Immature natural killer cell (primary cell): Measurements from ENCODE around the gene FTH1. TPM values are rescaled to one million over a fixed set of nuclear protein-coding genes. Genes with fewer than 3 reads are reported as not detected.
"Not testable (repeated sequence)": the region's sequence is repeated elsewhere in the genome, so short reads cannot be mapped to it uniquely, and the experiment has no call there.

Source experiments
- DNase-seq, 3 donors: peaks; one replicate each; pipeline ENCODE4 v3.0.0; 2022; ENCODE audit warnings: mixed read lengths in 1 of 3
- H3K27ac Mint-ChIP-seq, 6 donors: one replicate each; pipeline ENCODE4 v1.8.0; 2020; ENCODE audit warnings: mixed read lengths in 6 of 6, mild to moderate bottlenecking in 5 of 6, inconsistent platforms in 4 of 6, moderate library complexity in 3 of 6
- H3K27me3 Mint-ChIP-seq, 3 donors: one replicate each; pipeline ENCODE4 v1.8.0; 2020 to 2021; ENCODE audit warnings: low read depth in 3 of 3, mild to moderate bottlenecking in 3 of 3, mixed read lengths in 3 of 3, moderate library complexity in 3 of 3, inconsistent platforms in 1 of 3
- H3K36me3 Mint-ChIP-seq, 3 donors: one replicate each; pipeline ENCODE4 v1.8.0; 2020; ENCODE audit warnings: mixed read lengths in 3 of 3, inconsistent platforms in 2 of 3, mild to moderate bottlenecking in 2 of 3
- H3K4me1 Mint-ChIP-seq, 2 donors: one replicate each; pipeline ENCODE4 v1.8.0; 2020; ENCODE audit warnings: inconsistent platforms in 2 of 2, mild to moderate bottlenecking in 2 of 2, mixed read lengths in 2 of 2, moderate library complexity in 1 of 2
- H3K4me3 Mint-ChIP-seq, 5 donors: one replicate each; pipeline ENCODE4 v1.8.0; 2020; ENCODE audit warnings: mild to moderate bottlenecking in 5 of 5, mixed read lengths in 5 of 5, inconsistent platforms in 3 of 5, moderate library complexity in 3 of 5
- H3K9me3 Mint-ChIP-seq, 6 donors: one replicate each; pipeline ENCODE4 v1.8.0; 2020; ENCODE audit warnings: mild to moderate bottlenecking in 6 of 6, mixed read lengths in 6 of 6, inconsistent platforms in 4 of 6, moderate library complexity in 3 of 6
- polyA plus RNA-seq, 3 donors: library from polyadenylated mRNA; unstranded; fragments of 300-500 nt; fragmentation: Illumina TruSeq; gene quantifications; one replicate each; pipeline ENCODE4 v1.2.3, GENCODE V29; 2021

FTH1 gene
- 1,000 to 10,000 TPM; 1,906 to 2,262 (median 2,182) TPM for polyA plus RNA-seq

DNA sequence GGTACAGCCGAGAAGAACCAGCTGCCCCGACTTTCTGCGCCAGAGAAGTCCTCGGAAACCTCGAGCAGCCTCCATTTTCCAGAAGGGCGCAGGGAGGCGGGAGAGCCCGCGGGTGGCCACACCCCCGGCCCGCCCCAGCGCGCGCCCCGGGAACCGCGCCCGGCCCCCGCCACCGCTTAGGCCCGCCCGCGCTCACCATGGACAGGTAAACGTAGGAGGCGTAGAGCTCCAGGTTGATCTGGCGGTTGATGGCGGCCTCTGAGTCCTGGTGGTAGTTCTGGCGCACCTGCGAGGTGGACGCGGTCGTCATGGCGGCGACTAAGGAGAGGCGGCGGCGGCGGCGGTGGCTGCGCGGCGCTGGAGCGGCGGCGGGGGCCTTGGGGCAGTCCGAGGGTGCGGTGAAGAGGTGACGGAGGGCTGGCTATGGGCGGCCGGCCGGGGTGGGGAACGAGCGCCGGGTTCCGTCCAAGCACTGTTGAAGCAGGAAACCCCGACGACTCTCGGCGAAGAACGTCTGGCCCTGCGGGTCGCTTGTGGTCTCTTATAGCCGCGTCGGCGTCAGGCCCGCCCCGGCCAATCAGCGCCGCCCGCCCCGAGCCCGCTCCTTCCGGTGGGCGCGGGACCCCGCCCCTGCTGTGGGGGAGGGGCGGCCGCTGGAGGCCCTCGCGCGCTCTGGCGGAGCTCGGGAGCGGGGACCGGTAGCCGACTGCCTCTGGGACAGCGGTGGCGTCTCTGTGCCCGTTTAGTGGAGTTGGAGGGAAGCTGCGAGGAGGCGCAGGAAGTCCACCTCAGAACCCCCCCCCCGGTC, at the start of gene FTH1:
Gene FTH1, minus strand, starts transcription at position 519 of the 808 bp plus-strand sequence. Its CDS starts 209 bp downstream, at position 310.
- Mint-ChIP-seq H3K36me3 (peaks cover 19 to 23% (median 21%) of the 10 kb centered on the region in 3 donors), H3K9me3 (no peaks in the 10 kb centered on the region), H3K4me3 (peak within 1 kb of the TSS; percentile 93 to 95 (median 93)), H3K27me3 (peaks cover 41 to 49% (median 47%) of the 10 kb centered on the region in 3 donors), H3K27ac (peak within 1 kb of the TSS; percentile 93 to 98 (median 95)), H3K4me1 (peaks cover 50 to 60% of the 10 kb centered on the region in 2 donors)
- peak; percentile 91 to 94 (median 93) for DNase-seq

DNA sequence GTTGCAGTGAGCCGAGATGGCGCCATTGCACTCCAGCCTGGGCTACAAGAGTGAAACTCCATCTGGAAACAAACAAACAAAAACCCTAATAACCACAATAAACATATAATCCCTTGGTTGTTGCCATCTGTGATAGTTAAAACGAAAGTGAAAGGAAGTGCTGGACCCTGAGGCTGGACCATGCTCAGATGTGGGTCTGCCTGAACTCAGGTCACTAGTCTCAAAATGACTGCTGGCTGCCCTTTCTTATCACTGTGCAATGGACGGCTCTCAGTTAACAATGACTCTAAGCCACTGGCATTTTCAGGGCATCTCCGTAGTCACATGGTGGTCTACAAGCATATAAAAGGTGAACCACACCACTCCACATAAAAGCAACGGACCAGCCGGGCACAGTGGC, 48.2 kb upstream of the FTH1 start:
- DNase-seq: no peak
- Mint-ChIP-seq H3K36me3 (no peaks in the 10 kb centered on the region), H3K4me1 (peaks cover 0 to 5% of the 10 kb centered on the region in 2 donors), H3K9me3 (no peaks in the 10 kb centered on the region), H3K4me3 (no peak overlapping the region), H3K27me3 (peaks cover 0 to 9% (median 2%) of the 10 kb centered on the region in 3 donors), H3K27ac (peak overlapping the region in 4 of 6 donors; percentile 10 to 77 (median 30))

DNA sequence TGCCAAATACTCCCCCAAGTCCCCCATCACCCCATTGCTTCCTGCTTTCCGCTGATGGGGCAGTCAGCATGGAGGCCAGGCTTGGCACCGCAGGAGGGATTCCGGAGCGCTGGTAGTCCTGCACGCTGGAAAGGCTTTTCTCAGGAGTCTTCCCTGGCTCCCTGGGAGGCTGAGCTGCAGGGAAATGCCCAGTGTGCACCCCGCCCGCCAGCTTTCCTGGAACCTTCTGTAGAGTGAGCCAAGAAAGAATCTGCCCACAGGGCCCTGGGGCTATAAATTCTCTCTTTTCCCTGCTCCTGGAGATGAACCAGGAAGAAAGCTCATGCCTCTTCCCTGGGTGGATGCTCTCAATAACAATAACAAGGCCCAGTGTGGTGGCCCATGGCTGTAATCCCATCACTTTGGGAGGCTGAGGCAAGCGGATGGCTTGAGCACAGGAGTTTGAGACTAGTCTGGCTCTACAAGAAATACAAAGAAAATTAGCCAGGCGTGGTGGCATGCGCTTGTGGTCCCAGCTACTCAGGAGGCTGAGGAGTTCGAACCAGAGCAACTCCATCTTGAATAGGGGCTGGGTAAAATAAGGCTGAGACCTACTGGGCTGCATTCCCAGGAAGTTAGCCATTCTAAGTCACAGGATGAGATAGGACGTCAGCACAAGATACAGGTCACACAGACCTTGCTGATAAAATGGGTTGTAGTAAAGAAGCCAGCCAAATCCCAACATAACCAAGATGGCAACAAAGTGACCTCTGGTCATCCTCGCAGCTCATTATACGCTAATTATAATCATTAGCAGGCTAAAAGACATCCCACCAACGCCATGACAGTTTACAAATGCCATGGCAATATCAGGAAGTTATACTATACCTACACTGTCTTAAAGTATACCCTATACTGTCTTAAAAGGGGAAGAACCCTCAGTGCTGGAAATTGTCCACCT, 46.4 kb upstream of the FTH1 start:
- Mint-ChIP-seq H3K9me3 (no peaks in the 10 kb centered on the region), H3K4me1 (peaks cover 0 to 5% of the 10 kb centered on the region in 2 donors), H3K27ac (no peak overlapping the region), H3K36me3 (no peaks in the 10 kb centered on the region), H3K4me3 (no peak overlapping the region), H3K27me3 (peaks cover 0 to 9% (median 2%) of the 10 kb centered on the region in 3 donors)
- no peak for DNase-seq

DNA sequence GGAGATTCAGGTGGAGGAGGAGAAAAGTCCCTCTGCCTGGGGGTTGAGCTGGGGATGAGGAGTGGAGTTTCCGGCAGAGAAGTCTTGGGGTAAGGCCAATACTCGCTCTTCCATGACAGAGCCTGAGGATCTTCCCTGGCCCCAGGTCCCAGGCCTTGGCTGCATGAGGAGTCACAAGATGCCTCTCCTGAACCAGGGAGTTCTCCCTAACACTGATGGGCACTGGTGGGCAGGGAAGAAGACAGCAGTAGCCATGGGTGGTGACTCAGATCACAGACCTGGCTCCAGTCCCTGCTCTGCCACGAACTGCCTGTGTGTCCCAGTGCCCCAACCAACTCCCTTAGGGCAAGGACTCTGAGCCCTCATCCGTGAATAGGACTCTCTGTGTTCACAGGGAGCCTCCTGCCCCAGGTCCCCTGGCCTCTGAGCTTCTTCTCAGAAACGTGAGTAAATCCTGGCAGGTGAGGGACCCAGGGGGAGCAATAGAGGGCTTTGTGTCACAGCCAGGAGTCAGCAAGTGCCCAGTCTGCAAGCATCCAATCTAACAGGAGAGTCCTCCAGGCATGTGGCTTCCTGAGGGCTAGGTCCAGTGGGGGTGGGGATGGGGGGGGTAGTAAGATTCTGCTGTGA, 45.5 kb upstream of the FTH1 start:
- Mint-ChIP-seq H3K4me3 (no peak overlapping the region), H3K4me1 (peaks cover 0 to 5% of the 10 kb centered on the region in 2 donors), H3K27me3 (peaks cover 0 to 5% (median 2%) of the 10 kb centered on the region in 3 donors), H3K36me3 (no peaks in the 10 kb centered on the region), H3K9me3 (no peaks in the 10 kb centered on the region), H3K27ac (peak overlapping the region in 2 of 6 donors; percentile 45 to 76)
- no peak for DNase-seq

DNA sequence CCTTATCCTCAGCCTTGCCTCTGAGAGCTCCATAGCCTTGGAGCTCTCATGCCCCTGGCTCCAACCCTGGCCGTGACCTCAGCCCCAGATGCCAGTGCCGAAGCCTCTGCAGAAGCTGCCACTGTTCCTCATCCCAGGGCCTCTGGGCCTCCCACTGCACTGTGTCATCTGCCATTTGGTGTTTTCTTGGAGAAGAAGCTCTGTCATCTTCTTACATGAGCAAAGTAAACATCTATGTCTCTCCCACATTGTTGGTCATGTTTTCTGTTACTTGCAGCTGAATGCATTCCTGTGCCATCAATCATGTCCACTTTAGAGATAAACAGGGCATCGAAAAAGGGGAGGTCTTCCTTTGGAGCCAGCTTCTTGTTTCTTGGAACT, 45.0 kb upstream of the FTH1 start:
- no peaks in the 10 kb centered on the region for H3K9me3 Mint-ChIP-seq
- DNase-seq: no peak
- H3K36me3 Mint-ChIP-seq: no peaks in the 10 kb centered on the region
- peaks cover 0 to 6% (median 3%) of the 10 kb centered on the region in 3 donors for H3K27me3 Mint-ChIP-seq
- H3K4me3 Mint-ChIP-seq: no peak overlapping the region
- H3K27ac Mint-ChIP-seq: peak overlapping the region in 2 of 6 donors; percentile 31 to 76
- peaks cover 0 to 5% of the 10 kb centered on the region in 2 donors for H3K4me1 Mint-ChIP-seq

DNA sequence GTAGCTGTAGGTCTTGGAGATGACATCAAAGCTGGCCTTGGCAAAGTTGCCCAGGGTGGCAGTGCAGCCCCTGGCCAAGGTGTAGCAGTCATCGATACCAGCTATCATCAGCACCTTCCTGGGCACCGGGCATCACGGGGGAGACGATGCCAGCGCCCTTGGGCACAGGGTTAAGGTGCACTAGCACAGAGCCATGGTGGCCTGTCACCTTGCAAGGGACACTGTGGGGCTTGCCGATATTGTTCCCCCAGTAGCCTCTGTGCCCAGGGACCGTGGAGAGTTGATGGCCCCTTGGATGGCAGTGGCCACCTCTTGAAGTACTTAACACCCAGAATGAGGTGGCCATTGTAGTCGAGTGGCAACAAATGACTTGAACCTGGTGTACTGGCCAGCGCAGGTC, 44.4 kb upstream of the FTH1 start:
- H3K36me3 Mint-ChIP-seq: no peaks in the 10 kb centered on the region
- peaks cover 0 to 6% (median 4%) of the 10 kb centered on the region in 3 donors for H3K27me3 Mint-ChIP-seq
- DNase-seq: no peak
- no peak overlapping the region for H3K27ac Mint-ChIP-seq
- H3K4me3 Mint-ChIP-seq: no peak overlapping the region
- no peaks in the 10 kb centered on the region for H3K9me3 Mint-ChIP-seq
- H3K4me1 Mint-ChIP-seq: peaks cover 0 to 5% of the 10 kb centered on the region in 2 donors

DNA sequence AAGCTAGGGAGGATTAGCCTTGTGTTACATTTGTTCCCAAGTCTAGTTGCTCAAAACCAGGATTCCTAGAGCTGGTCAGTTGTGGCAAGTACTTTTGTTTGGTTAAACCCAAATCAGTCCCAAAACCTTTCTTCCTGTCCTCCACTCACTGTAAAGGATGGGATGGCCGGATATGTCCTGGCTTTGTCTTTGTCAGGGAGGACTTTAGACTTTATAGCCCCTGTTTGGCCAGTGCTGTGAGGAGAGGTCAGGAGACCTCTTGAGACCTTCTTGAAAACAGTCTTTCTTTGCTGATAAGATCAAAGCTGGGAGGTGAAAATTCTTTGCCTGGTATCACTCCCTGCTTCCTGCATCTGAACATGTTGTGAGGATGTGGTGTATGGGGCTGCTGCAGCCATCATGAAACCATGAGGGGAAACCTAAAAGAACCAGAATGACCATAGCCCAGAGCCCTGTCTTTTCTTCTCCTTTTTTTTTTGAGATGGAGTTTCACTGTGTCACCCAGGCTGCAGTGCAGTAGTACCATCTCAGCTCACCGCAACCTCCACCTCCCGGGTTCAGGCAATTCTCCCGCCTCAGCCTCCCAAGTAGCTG, 43.6 kb upstream of the FTH1 start:
- H3K9me3 Mint-ChIP-seq: no peaks in the 10 kb centered on the region
- H3K27ac Mint-ChIP-seq: peak overlapping the region in 1 of 6 donors; percentile 50
- peaks cover 0 to 6% (median 4%) of the 10 kb centered on the region in 3 donors for H3K27me3 Mint-ChIP-seq
- H3K4me3 Mint-ChIP-seq: no peak overlapping the region
- H3K4me1 Mint-ChIP-seq: peaks cover 0 to 5% of the 10 kb centered on the region in 2 donors
- H3K36me3 Mint-ChIP-seq: no peaks in the 10 kb centered on the region
- no peak for DNase-seq

DNA sequence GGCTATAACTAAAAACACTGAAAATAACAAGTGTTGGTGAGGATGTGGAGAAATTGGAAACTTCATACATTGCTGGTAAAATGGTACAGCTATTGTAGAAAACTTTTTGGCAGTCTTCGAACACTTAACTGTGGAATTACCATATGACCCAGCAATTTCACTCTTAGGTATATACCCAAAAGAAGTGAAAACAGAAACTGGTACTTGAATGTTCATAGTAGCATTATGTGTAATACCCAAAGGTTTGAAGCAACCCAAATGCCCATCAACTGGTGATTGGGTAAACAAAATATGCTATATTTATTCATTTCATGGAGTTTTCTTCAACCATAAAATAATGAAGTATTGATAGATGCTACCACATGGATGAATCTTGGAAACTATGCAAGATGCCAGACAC, 40.8 kb upstream of the FTH1 start:
- Mint-ChIP-seq H3K27me3 (peaks cover 0 to 6% (median 3%) of the 10 kb centered on the region in 3 donors), H3K27ac (no peak overlapping the region), H3K4me3 (no peak overlapping the region), H3K36me3 (no peaks in the 10 kb centered on the region), H3K4me1 (no peaks in the 10 kb centered on the region), H3K9me3 (no peaks in the 10 kb centered on the region)
- DNase-seq: no peak

DNA sequence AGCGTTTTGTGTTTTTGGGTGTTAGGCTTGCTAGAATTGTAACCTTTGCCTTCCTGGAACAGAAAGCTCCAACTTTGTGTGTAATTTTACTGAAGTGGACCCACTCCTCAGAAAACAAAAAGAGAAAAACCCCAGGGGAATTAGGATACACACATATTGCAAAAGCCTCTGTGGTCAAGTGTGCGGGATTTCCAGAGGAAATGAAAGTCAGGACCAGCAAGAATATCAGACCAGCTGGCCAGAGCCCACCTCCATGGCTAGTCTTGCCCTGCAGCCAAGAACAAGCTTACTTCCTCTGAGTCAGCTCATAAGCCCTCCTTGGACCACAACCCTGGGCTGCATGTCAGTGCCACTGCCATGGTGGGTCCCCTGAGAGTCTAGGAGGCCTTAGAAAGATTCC, 37.0 kb upstream of the FTH1 start:
- DNase-seq: no peak
- Mint-ChIP-seq H3K4me3 (no peak overlapping the region), H3K9me3 (peaks cover 0 to 3% (median 2%) of the 10 kb centered on the region in 6 donors), H3K27ac (no peak overlapping the region), H3K27me3 (peaks cover 0 to 5% (median 3%) of the 10 kb centered on the region in 3 donors), H3K4me1 (no peaks in the 10 kb centered on the region), H3K36me3 (peaks cover under 1 to 2% (median 2%) of the 10 kb centered on the region in 3 donors)

DNA sequence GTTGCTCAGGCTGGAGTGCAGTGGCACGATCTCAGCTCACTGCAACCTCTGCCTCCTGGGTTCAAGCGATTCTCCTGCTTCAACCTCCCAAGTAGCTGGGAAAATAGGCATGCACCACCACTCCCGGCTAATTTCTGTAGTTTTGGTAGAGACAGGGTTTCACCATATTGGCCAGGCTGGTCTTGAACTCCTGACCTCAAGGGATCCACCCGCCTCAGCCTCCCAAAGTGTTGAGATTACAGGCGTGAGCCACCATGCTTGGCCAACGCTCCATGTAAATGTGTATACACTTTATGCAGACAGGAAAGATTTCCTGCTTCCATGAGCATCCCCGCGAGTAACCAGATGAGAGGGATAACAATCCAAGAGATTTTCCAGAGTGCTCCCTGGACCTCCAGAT, 34.8 kb upstream of the FTH1 start:
- not testable (repeated sequence) for H3K4me1 Mint-ChIP-seq, H3K27me3 Mint-ChIP-seq, H3K9me3 Mint-ChIP-seq, DNase-seq, H3K4me3 Mint-ChIP-seq
- H3K36me3 Mint-ChIP-seq: peaks cover 7 to 14% (median 13%) of the 10 kb centered on the region in 3 donors
- H3K27ac Mint-ChIP-seq: peak overlapping the region in 2 of 6 donors; percentile 1 to 14

DNA sequence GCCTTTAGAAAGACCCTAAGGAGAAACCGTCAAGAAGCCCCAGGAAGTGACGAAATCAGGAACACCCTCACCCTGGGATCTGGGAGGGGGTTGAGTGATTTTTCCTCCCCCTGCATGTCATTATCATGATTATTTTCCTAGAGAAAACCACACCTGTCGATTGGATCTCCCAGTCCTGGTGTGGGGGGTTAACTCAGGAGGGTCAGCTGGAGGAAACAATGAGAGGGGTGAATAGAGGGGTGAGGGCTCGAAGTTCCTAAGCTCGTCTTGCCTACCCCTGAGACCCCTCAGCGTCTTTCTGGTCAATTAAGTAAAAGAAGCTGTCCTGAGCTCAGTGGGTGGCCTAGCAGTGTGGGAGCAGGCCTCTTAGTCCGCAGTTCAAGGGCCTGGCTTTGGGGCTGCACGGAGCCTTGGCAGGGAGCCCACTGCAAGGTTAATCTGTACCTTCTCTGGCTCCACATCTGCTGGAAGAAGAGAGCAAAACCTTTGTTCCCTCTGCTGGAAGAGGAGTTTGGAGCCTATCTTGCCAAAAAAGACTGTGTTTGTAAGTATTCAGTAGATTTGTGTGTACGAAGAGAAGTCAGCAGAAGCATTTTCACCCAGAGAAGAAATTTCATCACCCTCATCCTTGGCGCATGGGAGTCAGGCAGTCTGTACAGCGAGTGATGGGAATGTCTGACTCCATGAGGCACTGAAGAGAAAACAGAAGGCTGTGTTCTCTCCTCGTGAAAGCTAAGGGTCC, 34.2 kb upstream of the FTH1 start:
- Mint-ChIP-seq H3K4me1 (no peaks in the 10 kb centered on the region), H3K27ac (no peak overlapping the region), H3K4me3 (no peak overlapping the region), H3K27me3 (peaks cover 0 to 2% (median 2%) of the 10 kb centered on the region in 3 donors), H3K36me3 (peaks cover 7 to 14% (median 13%) of the 10 kb centered on the region in 3 donors), H3K9me3 (peaks cover 0 to 9% (median 7%) of the 10 kb centered on the region in 6 donors)
- DNase-seq: no peak

DNA sequence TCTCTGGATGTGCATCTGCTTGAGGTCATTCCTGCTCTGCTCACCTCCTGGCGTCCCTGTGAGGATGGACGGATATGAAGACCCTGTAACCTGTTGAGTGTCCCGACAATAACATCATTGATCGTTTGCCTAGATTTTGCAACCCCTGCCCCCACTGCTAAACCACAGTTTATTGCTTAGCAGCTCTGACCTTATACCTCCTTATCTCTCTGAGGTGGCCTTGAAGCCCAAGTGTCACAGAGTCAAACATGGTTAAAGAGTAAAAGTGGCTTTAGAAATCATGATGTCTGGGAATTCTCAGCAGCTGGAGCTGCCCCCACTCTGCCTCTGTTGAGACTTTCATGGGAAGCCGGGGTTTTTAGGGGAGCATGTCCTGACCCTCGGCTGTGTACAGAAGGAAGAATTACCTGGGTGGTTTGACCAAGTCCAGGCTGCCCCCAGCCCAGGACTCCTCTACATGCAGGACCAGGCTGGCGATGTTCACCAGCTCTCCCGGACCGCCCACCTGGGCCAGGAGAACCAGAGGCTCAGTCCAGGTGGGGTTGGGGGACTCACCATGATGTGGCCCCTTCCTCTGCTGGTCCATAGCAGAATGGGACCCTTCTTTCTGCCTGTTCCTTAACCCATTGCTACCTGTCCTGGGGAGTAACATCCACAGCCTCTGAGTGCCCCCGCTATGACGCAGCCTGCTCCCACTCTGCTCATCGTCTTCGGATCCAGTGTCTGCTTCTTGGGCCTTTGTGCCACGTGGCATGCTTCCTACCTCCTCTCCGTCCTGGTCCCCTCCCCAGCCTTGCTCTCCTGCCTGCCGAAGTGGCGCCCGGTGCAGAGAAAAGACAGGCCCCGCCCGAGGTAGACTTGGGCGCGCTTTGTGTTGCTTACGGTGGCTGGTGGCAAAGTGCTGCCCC, 33.4 kb upstream of the FTH1 start:
- no peak for DNase-seq

More for the DNA sequence above, 33.4 kb upstream of the FTH1 start:
- H3K27ac Mint-ChIP-seq: no peak overlapping the region
- peaks cover 7 to 14% (median 13%) of the 10 kb centered on the region in 3 donors for H3K36me3 Mint-ChIP-seq
- H3K4me3 Mint-ChIP-seq: no peak overlapping the region
- peaks cover 0 to 3% (median 2%) of the 10 kb centered on the region in 3 donors for H3K27me3 Mint-ChIP-seq
- H3K9me3 Mint-ChIP-seq: peaks cover 0 to 9% (median 7%) of the 10 kb centered on the region in 6 donors
- H3K4me1 Mint-ChIP-seq: no peaks in the 10 kb centered on the region
